Measurements from ENCODE around the gene TUT7. TPM values are rescaled to one million over a fixed set of nuclear protein-coding genes. Genes with fewer than 3 reads are reported as not detected.

Gene TUT7
- total and polyA plus RNA-seq, 2 of the 4 experiments (the other 2 are of a cell fraction): 13.3 to 33.3 TPM

- no peak for TF ChIP-seq ELK1 (IDR thresholded peaks at IDR 0.05; ENCODE audit: borderline replicate concordance, low read depth, low read length)
These were observed 115.1 kb downstream of the TUT7 start (continued) for GRCh38 chr9:86238861-86239770.

Small RNA genes within 50 kb of the gene (microRNA-seq; reads per million reads assigned to microRNA genes)
- not detected for gene RN7SKP264 (ENCODE audit: insufficient read depth, insufficient read length)

Small RNA genes within 50 kb of the gene (small RNA-seq; reads per million reads assigned to genes)
- 0 reads per million in 5 experiments for gene RN7SKP264

Other genes with a start within 250 kb of the TUT7 start
- gene C9orf153, start 94.8 kb downstream of the TUT7 start, total RNA-seq (2012; rRNA removed): not detected in 2 replicates
- not detected in 2 replicates for gene C9orf153, start 94.8 kb downstream of the TUT7 start, polyA plus RNA-seq (2012; rRNA removed)
- 14.7 and 26.4 TPM in 2 replicates for gene ISCA1, start 71.9 kb downstream of the TUT7 start, total RNA-seq (2012; rRNA removed)
- 14.0 and 15.1 TPM in 2 replicates for gene ISCA1, start 71.9 kb downstream of the TUT7 start, polyA plus RNA-seq (2012; rRNA removed)